Measurements from ENCODE around the gene VN1R4. TPM values are rescaled to one million over a fixed set of nuclear protein-coding genes. Genes with fewer than 3 reads are reported as not detected.

VN1R4 gene, protein sequence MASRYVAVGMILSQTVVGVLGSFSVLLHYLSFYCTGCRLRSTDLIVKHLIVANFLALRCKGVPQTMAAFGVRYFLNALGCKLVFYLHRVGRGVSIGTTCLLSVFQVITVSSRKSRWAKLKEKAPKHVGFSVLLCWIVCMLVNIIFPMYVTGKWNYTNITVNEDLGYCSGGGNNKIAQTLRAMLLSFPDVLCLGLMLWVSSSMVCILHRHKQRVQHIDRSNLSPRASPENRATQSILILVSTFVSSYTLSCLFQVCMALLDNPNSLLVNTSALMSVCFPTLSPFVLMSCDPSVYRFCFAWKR
- total RNA-seq: not detected in 2 replicates

DNA sequence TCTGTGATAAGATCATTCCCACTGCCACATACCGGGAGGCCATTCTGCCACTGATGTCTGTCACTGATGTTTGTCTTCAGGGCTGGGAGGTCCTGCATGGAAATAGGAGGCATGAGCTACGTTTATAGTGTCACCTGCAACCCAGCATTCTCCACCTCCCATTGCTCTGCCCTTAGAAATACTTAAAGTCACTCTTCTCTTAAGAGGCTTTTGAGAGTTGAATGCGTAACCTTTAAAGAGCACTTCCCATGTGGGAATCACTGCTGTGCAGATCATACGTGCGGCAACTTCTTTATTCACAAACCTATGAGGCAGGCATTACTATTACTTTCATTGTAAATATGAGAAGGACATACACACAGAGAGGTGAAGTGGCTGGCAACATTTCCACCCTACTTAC, at the start of gene VN1R4:
VN1R4 (minus strand) TSS at position 101 of the 400 bp plus-strand sequence; CDS start at position 43, 58 bp downstream.

DNA sequence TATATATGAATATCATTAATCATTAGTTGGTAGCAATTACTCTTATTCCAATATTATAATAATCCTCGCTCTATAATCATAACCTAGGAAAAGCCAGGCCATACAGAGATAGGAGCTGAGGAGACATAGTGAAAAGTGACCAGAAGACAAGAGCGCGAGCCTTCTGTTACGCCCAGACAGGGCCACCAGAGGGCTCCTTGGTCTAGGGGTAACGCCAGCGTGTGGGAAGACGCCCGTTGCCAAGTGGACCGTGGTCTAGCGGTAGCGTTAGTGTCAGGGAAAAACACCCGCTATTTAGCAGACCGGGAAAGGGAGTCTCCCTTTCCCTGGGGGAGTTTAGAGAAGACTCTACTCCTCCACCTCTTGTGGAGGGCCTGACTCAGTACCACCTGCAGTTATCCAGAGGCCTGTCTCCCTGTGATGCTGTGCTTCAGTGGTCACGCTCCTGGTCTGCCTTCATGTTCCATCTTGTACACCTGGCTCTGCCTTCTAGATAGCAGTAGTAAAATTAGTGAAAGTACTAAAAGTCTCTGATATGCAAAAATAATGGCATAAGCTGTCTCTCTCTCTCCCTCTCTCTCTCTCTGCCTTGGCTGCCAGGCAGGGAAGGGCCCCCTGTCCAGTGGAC, 9.7 kb downstream of the VN1R4 start, which contains the start of gene VN1R2:
VN1R2 (plus strand) TSS at position 578 of the 628 bp plus-strand sequence. CDS start 84 bp downstream, outside the sequence.

DNA sequence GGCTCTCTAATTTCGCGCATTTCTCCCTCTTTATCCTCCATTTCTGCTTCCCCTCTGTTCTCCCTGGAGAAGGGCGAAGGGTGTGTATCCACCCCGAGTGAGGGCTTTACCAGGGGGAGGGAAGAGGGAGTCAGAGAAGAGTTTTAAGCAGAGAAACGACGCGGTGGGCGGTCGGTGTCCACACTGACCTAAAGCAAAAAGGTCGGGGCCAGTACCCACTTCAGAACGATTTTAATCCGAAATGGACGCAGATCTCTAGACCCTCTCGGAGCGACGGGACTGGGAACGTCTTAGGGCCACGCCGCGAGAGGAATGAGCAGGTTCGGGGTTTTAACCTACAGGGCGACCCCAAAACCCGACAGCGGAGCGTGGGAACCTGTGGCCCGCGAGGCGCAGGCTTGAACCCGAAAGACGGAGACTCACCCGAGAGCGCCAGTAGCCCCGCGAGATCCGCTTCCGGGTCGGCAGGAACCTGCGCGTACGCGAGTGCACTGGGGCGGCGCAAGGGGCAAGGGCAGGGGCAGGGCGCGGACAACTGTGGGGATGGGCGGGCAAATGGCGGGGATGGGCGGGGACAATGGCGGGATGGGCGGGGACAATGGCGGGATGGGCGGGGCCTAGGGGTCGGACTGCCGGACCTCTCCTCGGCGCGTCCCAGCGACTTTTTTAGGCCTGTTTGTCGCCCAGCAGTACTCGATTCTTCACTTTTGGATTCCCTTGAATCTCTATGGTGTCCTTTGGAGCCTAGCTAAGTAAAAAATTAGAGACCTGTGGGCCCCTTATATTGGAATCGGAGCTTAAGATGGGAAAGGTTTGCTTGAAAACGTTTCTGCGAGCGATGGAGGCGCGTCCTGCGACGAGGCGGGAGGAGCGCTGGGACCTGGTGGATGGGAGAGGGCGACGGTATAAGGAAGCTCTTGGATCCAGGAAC, 12.8 kb downstream of the VN1R4 start, which contains the start of gene ZNF677:
ZNF677 (minus strand) TSS at position 463 of the 931 bp plus-strand sequence. CDS start 3,323 bp downstream, outside the sequence.

Other genes starting within 250 kb of the VN1R4 start
- not detected in 2 replicates for gene ERVV-2, start 223.0 kb downstream of the VN1R4 start, total RNA-seq
- gene ZNF160, start 164.3 kb downstream of the VN1R4 start, total RNA-seq: 6.1 and 7.2 TPM in 2 replicates
- gene ZNF415, start 134.8 kb downstream of the VN1R4 start, total RNA-seq: 1.8 and 2.7 TPM in 2 replicates
- gene ZNF347, start 108.7 kb downstream of the VN1R4 start, total RNA-seq: 2.0 and 2.1 TPM in 2 replicates
- 2.1 and 7.6 TPM in 2 replicates for gene ZNF665, start 74.4 kb downstream of the VN1R4 start, total RNA-seq
- gene ZNF677, start 12.8 kb downstream of the VN1R4 start, total RNA-seq: 4.5 and 9.1 TPM in 2 replicates
- not detected in 2 replicates for gene VN1R2, start 9.4 kb downstream of the VN1R4 start, total RNA-seq
- 3.0 and 3.4 TPM in 2 replicates for gene ZNF845, start 66.0 kb upstream of the VN1R4 start, total RNA-seq
- 1.8 and 1.9 TPM in 2 replicates for gene ZNF525, start 98.0 kb upstream of the VN1R4 start, total RNA-seq
- 4.0 and 4.2 TPM in 2 replicates for gene ZNF765, start 127.4 kb upstream of the VN1R4 start, total RNA-seq
- gene ZNF761, start 164.3 kb upstream of the VN1R4 start, total RNA-seq: 7.2 and 9.1 TPM in 2 replicates
- 2.4 and 2.8 TPM in 2 replicates for gene ZNF813, start 200.0 kb upstream of the VN1R4 start, total RNA-seq

Measured in bronchus fibroblast of lung (primary cell).